Measurements from ENCODE around the gene RAB43. TPM values are rescaled to one million over a fixed set of nuclear protein-coding genes. Genes with fewer than 3 reads are reported as not detected.
"Not testable (repeated sequence)": the region's sequence is repeated elsewhere in the genome, so short reads cannot be mapped to it uniquely, and the experiment has no call there.

RAB43 gene
- total RNA-seq, 1 experiment from 2014 or later: 36.8 TPM

DNA sequence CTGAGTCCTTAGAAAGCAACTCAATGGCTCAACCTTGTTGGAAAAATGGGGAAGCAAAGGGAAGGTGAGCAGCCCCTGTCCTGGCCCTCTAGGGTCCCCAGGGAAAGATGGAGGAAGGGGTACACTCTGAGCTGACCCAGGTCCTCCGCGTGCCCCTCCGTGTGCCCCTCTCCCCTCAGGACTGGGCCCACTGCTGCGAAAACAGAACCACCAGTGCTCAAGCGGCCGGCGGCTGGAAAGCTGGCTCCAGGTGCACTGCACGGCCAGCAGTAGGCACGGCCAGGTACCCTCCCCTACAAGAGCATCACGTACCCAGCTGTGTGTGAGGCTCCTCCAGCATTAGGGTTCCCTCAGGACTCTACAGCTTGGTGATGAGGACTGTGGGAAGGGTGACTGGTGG is 26.3 kb downstream of the RAB43 start:
- no peak for DNase-seq (ENCODE audit: low spot score)

DNA sequence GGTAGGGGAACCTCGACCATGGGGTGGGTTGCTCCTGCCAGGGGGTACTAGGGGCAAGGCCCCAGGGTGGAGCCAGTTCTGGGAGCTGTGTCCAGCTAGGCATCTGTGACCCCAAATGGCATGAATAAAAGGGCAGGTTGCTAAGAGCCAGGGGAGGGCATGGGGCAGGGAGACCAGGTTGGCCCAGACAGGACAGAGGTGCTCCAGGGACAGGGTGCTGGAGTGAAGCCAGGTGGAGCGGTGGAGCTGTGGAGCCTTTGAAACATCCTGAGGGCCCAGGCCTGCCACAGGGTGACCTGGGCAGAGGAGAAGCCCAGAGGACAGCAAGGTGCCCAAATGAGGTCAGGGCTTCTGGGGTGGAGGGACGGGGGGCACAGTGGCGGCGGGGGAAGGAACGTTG is 33.3 kb downstream of the RAB43 start:
- not testable (repeated sequence) for DNase-seq (ENCODE audit: low spot score)

DNA sequence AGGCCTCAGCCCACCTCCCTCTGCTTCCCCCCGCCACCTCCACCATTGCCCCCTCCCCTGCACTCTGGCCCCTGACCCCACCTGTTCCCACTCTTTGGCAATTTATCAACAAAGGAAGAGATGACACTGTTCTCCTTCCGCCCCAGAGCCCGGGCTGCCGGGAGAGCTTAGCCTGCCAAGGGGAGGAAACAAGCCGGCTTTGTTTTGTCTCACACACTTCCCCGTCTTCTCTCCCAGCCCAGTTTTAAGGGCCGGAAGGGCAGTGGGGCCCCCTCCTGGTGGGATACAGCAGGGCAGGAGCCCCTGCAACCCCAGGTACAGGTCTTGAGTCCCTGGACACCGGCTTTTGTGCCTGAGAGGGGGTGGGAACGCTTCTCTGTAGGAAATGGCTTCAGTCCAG is 33.7 kb downstream of the RAB43 start:
- DNase-seq (ENCODE audit: low spot score): not testable (repeated sequence)

DNA sequence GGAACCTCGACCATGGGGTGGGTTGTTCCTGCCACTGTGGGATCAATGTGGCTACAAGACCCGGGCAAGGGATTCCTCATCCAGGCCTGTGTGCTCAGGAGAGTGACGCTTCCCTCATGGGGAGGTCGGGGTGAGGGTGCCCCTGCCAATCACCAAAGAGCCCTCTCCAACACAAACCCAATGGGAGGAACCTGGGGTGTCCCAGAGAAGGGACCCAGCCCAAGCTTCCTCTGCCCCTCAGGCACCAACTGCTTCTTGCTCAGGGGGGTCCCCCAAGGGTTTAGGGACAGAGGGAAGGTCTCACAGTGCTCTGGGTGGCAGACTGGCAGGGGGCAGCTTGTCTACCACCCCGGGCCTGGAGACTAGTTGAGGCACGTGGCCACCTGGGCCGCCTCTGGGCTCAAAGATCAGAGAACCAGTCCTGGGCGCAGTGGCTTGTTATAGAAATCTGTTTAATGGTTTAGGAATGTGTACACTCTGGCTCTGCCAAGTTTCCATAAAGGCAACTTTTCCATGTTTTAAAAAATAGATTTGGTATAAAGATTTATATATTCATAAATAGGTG is 34.4 kb downstream of the RAB43 start:
- DNase-seq (ENCODE audit: low spot score): no peak

DNA sequence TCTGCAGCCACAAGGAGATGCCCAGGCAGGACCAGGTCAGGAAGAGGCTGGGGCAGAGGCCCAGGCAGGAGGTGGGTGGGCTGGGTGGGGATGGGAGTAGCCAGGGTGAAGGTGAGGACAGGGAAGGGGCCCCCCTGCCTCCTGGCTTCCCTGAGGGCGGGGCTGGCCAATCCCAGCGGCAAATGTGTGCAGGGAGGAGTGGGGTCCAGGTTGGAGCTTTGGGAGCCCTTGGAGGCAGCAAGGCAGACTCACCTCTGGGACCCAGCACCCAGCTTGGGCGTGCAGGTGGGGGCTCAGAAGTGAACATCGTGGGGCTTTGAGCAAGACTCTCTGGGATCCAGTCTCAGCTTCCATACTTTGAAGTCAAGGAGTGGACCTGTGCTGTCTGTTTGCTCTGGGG is 35.8 kb downstream of the RAB43 start:
- no peak for DNase-seq (ENCODE audit: low spot score)

DNA sequence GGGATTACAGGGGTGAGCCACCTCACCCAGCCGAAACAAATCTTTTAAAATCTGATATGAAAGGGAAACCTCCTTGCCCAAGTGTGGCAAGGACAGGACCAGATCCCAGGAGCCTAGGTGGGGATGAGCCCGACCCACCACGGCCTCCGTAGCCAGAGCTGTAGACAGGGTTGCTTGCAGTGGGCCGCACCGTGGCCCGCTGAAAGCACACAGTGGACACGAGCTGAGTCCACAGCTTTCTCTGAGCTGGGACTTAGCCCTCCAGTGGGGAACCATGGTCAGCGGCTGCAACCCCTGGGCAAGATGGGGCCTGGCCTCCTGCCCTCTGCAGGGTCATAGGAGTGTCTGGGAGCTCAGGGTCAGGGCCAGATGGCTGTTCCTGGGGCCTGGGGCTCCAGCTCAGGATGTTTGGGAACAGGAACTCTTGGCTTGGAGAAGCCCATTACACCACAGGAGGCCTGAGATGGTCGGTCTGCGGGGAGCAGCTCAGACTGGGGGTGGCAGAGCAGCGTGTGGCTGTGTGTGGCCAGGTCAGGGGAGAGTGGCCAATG is 36.4 kb downstream of the RAB43 start:
- DNase-seq (ENCODE audit: low spot score): no peak

DNA sequence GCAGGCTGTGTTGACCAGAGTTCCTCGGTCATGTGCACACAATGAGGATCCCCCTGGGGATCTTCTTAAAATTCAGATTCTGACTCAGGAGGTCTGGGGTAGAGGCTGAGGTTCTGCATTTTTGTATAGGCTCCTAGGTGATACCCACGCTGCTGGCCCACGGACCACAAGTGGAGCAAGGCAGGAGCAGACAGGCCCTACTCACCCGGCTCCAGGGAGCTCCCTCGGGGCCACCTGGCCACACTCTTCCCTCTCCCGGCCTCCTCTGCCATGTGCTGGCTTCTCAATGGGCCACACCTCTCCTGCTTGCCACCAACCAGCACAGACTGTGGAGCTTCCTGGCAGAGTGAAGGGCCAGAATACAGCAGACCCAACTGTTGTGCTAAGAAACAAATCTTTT is 37.1 kb downstream of the RAB43 start:
- DNase-seq (ENCODE audit: low spot score): no peak

DNA sequence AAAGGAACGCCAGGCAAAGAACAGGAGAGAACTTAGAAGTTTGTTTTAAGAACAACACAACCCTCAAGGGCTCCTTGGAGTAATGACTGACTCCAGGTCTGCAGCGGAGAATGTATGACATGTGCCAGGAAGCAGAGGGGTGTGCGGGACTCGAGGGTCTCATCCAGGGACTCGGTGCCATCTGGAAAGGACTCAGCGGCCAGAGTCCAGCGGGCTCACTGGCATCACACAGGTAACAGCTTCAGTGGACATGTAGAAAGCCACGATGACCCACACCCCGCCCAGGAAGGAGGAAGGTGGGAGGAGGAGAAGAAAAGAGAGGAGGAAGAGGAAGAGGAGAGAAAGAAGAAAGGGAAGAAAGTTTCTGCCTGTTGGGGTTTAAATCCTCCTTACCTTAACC is 39.6 kb downstream of the RAB43 start:
- DNase-seq (ENCODE audit: low spot score): no peak

DNA sequence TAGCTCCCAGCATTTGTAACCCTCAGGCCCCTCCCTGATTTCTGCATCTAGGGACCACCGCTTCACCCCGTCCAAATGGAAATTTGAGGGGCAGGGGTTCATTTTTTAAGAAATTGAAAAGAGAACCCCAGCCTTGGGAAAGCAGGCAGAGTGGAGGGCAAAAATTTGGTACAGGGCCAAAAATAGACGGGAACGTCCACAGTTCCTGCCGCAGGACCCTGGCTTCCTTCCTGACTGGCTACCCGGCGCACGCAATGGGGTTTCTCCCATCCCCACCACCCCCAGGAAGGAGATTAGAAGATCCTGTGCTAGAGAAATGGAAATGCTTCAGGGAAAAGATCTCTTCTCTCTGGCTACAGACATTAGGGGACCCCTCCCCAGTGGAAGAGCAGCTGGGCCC is 40.1 kb downstream of the RAB43 start:
- no peak for DNase-seq (ENCODE audit: low spot score)

DNA sequence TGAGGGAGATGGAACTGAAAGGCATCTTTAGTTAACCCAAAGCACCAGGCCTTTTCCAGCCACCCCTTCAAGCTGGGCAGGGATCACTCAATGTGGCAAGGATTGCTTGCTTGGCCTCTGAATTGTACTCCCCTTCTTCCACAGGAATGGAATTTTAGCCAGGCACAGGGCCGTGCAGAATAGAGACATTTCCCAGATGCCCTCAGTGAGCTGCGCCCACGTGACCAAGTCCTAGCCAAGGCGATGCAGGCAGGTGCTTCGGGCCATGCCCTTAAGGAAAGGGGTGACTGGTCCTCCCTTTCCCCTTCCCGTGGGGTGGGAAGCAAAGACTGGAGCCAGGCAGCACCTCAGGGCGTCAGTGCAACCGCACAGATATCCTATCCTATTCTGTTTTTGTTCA is 43.1 kb downstream of the RAB43 start:
- no peak for DNase-seq (ENCODE audit: low spot score)

DNA sequence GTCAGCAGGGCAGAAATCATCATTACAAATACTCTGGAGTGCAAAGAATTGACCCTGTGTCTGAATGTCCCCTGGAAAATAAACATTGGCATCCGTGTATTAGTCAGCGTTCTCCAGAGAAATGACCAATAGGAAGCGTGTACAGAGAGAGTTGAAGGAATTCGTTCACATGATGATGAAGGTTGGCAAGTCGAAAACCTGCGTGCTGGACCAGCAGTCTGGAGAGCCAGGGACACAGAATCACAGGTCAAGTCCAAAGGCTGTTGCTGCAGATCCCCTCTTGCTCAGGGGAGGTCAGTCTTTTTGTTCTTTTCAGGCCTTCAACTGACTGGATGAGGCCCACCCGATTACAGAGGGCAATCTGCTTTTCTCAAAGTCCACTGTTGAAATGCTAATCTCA is 44.4 kb downstream of the RAB43 start:
- DNase-seq (ENCODE audit: low spot score): peak; percentile 31

DNA sequence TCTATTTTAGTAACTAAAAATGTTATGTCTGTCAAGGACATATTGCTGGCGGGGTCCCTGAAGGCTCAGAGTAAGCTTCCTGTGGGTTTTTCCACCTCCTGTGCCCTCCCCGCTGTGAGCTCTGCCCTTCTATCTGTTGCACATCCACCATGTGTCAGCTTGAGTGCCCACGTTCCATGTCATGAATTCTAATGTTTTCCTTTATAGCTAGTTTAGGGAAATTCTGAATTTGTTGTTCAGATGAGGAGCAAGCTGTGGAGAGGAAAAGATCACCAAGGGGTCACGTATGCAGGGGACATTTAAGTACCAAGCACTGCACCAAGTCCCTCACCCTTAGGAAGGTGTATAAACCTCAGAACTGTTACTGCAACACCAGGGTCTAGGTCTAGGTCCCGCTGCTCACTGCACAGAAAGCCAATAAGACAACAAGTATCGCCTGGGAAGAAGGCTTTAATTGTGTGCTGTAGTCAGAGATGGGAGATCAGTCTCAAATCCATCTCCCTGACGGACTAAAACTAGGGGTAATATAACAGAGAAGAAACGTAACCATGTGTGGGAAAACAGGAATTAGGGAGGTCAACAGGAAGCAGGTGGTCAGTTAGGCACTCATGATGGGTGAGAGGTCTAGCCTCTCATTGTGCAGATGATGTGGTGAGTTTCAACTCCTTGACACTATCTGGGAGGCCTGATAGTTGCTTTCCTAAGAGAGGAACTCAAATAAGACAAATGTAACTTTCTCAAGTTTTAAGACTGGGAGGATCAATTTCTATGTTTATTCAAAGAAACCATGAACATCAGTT is 51.3 kb downstream of the RAB43 start:
- no peak for DNase-seq (ENCODE audit: low spot score)

DNA sequence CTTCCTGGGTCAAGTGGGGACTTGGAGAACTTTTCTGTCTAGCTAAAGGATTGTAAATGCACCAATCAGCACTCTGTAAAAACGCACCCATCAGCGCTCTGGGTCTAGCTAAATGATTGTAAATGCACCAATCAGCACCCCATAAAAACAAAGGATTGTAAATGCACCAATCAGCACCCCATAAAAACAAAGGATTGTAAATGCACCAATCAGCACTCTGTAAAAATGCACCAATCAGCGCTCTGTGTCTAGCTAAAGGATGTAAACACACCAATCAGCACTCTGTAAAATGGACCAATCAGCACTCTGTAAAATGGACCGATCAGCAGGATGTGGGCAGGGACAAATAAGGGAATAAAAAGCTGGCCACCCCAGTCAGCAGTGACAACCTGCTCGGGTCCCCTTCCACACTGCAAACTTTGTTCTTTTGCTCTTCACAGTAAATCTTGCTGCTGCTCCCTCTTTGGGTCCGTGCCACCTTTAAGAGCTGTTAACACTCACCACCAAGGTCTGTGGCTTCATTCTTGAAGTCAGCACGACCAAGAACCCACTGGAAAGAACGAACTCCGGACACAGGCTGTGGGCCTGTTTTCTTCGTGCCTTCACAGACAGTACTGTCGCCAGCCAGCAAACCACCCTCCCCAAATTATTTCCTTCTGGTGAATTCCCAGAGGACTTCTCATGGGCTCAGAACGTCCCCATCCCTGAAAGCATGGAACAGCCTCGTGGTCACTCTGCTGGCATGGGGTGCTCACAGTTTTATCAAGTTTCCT is 52.1 kb downstream of the RAB43 start:
- not testable (repeated sequence) for DNase-seq (ENCODE audit: low spot score)

DNA sequence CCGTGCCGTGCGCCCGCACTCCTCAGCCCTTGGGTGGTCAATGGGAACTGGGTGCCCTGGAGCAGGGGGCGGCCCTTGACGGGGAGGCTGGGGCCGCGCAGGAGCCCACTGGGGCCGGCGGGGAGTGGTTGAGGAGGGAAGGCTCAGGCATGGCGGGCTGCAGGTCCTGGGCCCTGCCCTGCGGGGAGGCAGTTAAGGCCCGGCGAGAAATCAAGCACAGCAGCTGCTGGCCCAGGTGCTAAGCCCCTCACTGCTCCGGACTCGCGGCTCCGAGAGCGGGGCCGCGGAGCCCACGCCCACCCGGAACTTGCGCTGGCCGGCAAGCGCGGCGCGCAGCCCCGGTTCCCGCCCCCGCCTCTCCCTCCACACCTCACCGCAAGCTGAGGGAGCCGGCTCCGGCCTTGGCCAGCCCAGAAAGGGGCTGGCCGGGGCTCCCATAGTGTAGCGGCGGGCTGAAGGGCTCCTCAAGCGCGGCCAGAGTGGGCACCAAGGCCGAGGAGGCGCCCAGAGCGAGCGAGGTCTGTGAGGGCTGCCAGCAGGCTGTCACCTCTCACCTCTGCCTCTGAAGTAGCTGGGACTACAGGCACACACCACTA is 53.2 kb downstream of the RAB43 start:
- no peak for DNase-seq (ENCODE audit: low spot score)

DNA sequence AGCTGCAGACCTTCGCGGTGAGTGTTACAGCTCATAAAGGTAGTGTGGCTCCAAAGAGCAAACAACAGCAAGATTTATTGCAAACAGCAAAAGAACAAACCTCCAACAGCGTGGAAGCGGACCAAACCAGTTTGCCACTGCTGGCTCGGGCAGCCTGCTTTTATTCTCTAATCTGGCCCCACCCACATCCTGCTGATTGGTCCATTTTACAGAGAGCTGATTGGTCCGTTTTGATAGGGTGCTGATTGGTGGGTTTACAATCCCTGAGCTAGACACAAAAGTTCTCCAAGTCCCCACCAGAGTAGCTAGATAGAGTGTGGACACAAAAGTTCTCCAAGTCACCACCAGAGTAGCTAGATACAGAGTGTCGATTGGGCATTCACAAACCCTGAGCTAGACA is 53.9 kb downstream of the RAB43 start:
- DNase-seq (ENCODE audit: low spot score): not testable (repeated sequence)

DNA sequence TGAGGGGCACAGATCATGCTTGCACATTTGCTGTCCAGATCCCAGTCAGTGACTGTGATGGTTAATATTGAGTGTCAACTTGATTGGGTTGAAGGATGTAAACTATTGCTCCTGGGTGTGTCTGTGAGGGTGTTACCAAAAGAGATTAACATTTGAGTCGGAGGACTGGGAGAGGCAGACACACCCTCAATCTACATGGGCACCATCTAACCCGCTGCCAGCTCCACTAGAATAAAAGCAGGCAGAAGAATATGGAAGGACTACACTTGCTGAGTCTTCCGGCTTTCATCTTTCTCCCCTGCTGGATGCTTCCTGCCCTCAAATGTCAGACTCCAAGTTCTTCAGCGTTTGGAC is 55.9 kb downstream of the RAB43 start:
- DNase-seq (ENCODE audit: low spot score): no peak

DNA sequence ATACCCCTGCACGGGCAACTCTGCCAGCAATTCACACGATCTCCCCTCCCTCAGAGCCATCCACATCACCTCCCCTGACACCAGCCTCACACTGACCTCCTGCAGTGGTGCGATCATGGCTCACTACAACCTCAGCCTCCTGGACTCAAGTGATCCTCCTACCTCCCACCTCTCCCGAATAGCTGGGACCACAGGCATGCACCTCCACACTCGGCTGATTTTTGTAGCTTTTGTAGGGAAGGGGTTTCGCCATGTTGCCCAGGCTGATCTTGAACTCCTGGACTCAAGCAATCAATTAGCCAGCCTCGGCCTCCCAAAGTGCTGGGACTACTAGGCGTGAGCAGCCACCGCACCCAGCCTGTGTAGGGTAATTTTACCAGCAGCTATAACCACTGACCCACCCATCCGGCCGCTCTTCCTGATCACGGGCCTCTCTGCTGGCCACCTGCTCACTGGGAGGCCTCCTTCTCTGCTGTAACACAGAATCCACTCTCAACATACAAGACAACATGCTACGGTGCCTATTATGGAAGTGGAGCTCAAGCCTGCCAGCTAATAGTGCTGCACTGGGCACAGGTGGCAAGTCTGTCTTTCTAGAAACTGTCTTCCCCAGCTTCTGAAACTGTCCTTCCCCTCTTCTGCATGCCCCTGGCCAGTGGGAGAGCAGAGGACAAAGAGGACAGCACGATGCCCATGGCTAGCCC is 56.4 kb downstream of the RAB43 start:
- DNase-seq (ENCODE audit: low spot score): no peak

DNA sequence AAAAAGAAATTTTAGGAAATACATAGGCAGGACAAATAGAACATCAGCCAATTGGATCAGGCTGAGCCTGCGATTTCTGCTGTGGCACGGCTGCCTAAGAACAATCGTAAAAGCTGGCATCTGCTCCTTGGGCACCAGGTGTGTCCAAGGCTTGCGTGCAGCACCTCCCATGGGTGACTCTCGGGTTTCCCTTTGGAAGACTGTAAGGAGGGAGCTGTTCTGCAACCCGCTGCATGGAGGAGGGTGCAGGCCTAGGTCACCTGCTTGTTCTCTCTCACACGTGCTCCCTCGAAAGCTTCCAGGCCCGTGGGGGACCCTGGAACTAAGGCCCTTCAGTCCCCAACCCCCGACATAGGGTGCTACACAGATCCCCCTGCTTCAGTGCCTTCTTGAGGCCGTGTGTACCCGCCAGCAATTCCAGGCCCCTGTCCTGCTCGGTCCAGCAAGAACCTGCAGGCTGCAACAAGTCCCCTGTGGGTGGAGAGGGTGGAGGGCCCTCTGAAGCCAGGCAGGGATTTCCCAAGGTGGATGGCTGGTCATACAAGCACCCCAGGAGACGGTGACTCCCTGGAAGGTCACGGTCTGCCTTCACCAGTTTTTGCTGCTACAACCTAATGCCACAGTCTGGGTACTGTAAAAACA is 57.6 kb downstream of the RAB43 start:
- DNase-seq (ENCODE audit: low spot score): no peak

DNA sequence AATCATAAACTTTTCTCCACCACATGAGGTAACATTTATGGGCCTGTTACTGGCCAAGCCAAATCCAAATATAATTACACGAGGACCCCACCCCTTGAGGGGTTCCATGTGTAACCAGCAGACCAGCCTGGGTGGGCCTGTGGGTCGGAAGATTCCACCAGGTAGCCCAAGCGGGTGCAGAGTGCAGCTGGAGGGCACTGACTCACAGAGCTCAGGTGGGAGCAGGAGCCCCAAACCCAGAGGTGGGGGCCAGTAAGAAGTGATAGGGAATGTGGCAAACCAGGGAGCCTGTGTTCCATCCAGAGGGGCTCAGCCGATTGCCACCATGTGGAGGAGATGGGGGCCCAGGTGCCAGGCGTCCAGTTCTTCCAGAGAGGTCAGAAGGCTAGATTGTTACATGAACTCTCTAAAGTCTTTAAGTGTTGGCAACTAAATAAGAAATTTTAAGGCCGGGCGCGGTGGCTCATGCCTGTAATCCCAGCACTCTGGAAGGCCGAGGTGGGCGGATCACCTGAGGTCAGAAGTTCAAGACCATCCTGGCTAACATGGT is 58.4 kb downstream of the RAB43 start:
- no peak for DNase-seq (ENCODE audit: low spot score)

Data from HT-29 (cell line).